Skin of body (tissue), 2 donors: ENCODE results near the gene ARHGAP40. TPM values are rescaled to one million over a fixed set of nuclear protein-coding genes. Genes with fewer than 3 reads are reported as not detected.

Experiments
- DNase-seq: peaks from one replicate; lab custom pipeline; 2025; lab: John Stamatoyannopoulos, UW
- total RNA-seq: library from RNA; depleted of rRNA; stranded (reverse); fragments of >200 nt; gene quantifications from one replicate; pipeline ENCODE4 v1.2.3, GENCODE V29; 2014

ARHGAP40 gene
- total RNA-seq, 1 donor from 2014 or later: 3.5 TPM

DNA sequence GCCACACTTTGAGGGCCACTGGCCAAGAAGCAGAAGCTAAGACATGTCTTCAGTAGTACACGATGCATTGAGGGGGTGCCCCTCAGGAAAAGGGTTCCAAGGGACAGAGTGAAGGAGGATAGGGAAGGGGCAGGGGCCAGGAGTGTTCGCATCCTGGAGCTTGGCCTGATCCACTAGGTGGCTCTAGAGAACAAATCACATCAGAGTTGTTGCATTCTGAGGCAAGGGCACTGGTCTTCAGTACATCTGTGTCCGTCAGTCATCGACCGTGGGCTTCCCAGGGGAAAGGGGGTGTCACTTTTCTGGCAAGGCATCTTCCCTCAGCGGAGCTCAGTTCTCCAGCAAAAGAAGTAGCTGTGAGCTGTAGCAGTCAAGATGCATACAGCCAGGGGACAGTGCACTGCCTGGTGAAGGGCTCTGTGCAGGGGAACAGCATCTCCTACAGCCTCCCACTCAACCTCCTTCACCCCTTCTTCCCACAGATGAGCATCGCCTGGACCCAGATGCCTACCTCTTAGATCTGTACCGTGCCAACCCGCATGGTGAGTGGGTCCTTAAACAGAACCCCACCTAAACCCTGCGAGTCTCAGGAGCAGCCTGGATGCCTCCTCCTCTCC, 47.8 kb downstream of the ARHGAP40 start:
- no peak for DNase-seq

DNA sequence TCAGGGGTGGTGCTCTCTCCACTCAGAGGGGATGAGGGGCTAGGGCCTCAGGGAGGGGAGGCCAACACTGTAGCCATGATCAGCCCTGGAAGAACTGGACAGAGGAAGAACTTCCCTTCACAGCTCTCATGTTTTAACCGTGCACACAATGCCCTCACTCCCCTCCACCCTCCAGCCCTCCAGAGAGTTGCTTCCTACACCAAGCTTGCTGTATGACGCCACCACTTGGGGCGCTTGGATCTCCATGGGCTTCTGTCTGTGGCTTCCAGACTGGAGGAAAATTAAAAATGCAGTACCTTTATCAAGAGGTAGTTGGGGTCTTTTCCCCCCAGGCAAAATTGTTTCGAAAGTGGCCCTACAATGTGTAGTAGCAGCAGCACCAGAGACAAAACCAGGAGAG, 48.4 kb downstream of the ARHGAP40 start:
- DNase-seq: no peak

DNA sequence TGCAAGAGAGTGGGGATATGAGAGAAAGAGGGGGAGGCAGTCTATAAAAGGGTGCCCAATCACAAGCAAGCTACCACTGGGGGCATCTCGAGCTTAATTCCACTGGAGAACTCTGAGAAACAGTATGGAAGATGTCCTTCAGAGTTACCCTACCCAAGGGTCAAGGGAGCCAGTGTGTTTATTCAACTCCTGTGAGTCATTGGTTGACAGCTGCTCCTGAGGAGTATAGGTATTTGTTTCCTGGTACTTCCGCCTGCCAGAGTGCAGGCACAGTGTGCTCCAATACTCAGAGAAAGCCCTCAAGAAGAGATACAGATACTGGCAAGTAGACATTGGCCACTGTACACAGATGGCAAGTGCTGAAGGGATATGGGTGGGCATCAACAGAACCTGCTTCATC, 49.5 kb downstream of the ARHGAP40 start:
- no peak for DNase-seq

DNA sequence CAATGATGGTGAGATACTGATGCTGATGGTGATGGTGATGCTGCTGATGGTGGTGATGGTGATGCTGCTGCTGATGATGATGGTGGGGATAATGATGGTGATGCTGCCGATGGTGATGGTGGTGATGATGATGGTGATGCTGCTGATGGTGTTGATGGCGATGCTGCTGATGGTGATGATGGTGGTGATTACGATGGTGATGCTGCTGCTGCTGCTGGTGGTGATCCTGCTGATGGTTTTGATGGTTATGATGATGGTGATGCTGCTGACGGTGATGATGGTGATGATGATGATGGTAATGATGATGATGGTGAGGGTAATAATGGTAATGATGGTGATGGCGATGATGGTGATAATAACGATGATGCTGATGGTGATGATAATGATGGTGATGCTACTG, 50.0 kb downstream of the ARHGAP40 start:
- DNase-seq: no peak

DNA sequence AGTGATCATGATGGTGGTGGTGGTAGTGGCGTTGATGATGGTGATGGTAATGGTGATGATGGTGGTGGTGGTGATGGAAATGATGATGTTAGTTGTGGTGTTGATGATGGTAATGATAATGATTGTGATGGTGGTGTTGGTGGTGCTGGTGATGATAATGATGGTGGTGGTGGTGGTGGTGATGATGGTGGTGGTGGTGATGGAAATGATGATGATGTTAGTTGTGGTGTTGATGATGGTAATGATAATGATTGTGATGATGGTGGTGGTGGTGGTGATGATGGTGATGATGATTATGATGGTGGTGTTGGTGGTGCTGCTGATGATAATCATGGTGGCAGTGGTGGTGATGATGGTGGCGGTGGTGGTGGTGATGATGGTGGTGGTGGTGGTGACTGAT, 51.4 kb downstream of the ARHGAP40 start:
- DNase-seq: no peak

DNA sequence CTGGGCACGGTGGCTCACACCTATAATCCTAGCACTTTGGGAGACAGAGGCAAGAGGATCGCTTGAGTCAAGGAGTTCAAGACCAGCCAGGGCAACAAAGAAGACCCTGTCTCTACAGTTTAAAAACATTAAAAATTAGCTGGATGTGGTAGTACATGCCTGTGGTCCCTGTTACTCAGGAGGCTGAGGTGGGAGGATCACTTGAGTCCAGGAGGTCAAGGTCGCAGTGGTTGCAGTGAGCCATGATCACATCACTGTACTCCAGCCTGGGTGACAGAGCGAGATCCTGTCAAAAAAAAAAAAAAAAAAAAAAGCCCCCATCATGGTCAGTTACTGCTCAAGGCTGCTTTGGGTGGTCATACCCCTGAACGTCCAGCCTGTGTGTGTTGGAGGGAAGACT, 55.8 kb downstream of the ARHGAP40 start:
- DNase-seq: no peak

DNA sequence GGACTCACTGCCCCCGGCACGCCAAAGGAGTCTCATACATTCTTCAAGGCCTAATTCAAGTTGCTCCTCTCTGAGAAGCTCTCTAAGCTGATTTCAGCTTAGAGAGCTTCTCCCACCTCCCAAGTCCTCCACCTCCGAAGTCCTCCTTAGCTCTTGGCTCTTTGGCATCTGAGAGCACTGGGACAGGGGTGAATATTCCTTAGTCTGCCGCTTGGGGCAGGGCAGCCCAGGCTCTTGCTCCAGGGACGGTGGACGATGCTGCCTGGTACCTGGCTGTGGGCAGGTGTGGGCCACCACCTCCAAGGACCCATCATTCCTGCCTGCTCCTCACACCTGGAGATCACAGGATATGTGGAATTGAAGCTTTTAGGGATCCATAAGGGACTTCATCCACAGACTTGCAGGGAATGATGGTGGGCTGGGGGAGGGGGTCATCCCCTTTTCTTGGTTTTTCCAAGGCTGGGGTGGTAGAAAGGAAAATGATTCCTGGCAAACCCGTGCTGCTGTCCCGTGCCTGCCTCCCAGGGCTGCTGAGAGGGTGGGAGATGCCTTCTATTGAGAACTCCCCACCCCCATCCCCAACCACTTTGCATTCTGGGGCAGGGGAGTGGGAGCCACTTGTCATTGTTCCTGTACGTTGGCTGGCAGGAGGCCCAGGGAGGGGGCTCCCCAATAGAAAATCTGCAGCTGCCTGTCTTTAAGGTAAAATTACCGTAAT, 57.4 kb downstream of the ARHGAP40 start:
- DNase-seq: no peak

DNA sequence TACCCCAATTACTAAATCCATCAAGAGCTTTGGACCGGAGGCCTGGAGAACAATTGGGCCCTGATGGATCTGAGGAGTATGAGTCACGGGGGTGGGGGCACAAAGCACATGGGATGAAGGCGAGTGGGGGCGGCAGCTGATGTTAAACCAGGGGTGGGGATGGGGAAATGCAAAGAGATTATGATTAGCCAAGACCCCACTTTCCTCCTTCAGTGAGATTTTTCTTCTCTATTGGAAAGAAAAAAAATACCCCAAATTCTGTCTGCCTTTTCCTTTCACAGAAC, 57.9 kb downstream of the ARHGAP40 start:
- no peak for DNase-seq

DNA sequence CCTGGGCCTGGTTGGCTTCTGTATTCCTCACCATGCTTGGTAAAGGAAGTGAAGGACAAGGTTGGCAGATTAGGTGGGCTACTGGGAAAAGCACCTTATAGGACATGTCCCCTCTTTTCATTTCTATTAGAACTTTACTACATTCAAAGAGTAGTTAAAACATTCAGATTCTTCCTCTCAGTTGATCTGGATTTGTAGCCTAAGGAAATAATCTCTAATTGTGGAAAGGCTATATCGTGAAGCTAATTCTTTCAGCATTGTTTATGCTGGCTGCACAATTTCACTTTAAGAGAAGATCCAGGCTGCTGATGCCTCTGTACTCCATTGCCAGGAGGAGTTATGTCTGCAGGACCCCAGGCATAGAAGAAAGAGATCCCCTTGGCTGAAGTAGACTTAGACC, 58.8 kb downstream of the ARHGAP40 start:
- DNase-seq: no peak

DNA sequence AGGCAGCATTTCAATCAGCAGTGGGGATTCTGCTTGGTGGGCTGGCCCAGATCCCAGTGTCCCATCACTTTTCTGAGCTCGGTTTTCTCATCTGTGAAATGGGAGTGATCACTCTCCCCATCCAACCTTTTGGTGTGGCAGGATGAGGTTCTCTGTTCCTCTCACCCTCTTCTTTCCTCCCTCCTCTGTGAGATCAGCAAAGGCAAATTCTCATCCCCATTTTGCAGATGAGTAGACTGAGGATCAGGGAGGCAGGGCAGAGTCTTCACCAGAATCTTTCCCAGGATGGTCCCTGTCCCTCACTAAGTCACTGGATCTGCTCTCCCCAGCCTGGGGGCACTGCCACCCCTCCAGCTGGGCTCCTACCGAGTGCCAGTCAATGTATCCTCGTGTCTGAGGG, 62.1 kb downstream of the ARHGAP40 start:
- DNase-seq: no peak

DNA sequence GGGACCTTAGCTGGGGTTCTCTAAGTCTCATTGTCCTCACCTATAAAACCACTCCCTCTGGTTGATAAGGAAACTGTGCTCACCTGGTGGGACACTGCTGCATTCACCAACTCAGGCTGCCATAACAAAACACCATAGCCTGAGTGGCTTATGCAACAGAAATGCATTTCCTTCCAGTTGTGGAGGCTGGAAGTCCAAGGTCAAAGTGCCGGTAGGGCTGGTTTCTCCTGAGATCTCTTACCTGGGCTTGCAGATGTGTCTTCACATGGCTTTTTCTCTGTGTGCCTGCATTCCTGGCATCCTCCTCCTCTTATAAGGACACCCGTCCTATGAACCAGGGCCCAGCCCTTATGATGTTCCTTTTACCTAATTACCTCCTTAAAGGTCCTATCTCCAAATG, 62.7 kb downstream of the ARHGAP40 start:
- no peak for DNase-seq

DNA sequence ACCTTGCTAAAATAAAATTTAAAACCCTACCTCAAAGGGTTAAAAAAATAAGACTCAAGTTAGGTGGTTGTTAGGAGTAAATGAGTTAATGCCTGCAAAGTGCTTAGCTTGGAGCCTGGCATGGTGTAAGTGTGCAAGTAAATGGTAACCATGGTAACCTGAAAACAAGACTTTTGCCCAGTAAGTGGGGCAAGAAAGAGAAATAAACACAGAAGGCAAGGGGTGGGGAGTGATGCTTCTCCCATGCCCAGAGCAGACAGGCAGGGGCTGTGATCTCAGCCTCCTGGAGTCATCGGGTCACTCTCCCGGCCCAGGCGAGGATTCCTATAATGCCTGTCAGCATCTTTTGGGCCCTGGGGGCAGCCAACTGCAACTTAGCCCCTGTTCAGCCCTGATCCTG, 63.5 kb downstream of the ARHGAP40 start:
- no peak for DNase-seq

DNA sequence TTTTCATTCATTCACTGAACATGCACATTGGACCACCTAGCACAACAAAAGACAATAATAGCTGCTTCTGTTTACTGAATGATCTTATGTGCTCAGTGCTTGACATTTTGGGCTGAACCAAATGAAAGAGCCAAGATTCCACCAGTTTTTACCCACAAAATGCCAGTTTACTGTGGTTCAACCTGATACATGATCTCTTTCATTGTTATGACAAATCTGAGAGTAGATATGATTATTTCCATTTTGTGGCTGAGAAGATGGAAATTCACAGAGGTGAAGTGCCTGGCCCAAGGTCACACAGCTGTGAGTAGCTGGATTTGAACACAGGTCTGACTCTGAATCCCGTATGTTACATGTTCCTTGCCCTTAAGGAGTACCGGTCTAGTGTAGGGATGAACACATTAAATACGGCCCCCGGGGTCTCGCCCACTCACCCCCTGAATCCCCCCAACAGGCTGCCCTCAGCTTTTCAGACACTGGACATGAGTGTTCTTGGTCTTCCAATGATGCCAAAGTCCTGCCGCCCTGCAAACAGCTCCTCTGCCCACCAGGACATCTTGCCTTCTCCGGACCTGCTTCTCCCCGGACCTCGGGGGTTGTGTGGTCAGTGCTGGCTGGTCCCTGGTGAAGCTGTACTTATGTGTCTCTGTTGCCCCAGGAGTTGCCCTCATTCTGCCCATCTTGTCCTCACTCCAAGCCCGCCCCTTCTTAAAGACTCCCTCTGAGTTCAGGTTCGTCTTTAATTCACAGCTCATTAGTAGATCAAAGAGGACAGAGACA, 64.1 kb downstream of the ARHGAP40 start:
- no peak for DNase-seq

DNA sequence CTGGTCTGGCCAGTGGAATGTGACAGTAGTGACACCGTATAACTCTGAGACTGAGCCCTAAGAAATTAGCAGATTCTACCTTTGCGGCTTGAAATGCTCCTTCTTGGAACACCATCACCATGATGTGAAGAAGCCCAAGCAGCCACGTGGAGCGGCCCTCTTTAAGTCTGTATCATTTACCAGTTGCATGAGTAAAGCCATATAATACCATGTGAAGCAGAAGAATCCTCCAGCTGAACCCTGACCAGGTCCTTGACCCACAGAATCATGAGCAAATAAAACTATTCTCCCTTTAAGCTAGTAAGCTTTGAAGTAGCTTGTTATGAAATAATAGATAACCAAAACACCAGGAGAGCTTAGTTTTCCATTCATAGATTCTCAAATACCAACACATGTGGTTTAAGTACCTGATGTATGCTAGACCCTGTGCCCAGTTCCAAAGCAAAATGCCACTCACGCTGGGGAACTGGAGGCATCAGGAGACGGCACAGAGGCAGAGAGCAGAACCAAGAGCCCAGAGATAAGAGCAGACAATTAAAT, 65.9 kb downstream of the ARHGAP40 start:
- DNase-seq: no peak

DNA sequence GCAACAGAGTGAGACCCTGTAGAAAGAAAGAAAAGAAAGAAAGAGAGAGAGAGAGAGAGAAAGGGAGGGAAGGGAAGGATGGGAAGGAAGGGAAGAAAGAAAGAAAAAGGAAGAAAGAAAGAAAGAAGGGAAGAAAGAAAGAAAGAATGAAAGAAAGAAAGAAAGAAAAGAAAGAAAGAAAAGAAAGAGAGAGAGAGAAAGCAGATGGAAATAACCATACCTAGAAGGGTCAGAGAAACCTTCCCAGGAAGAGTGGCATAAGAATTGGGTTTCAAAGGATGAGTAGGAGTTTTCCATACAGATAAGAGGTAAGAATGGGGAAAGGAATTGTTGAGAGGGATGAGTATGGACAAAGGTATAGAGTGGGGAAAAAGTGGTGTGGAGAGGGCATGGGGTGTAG, 68.1 kb downstream of the ARHGAP40 start:
- DNase-seq: no peak

DNA sequence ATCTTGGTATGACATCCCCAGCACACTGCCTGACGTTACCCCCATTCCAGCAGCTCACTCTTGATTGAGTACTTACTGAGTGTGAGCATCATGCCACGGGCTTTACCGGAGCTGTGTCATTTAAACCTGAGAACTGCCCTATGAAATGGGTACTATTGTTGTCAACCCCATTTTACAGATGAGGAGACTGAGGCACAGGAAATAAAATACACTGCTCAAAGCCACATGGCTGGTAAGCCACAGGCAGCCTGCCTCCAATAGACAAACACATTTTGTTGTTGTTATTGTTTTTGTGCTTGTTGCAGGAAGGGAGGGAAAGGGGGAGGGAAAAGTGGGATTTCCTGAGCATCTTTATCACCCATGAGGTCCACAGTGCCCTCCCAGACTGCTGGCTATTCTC, 69.2 kb downstream of the ARHGAP40 start:
- DNase-seq: no peak

DNA sequence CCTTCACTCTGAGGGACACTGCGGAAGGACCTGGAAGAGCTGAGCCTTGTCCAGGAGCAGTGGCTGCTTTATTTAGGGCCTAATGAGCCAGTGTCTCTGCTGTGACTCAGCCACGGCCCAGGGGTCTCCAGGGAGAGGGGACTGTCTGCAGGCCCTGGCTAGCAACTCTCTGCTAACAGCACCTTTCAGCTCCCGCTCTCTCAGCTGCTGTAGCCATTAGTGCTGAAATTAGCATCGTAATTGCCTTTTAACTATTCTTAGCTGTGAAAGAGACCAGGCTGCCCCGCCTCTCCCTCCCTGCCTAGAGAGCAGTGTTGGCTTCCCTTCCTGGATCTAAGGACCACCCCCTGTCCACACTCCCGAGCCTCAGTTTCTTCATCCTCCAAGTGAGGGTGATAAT, 69.6 kb downstream of the ARHGAP40 start:
- DNase-seq: no peak

DNA sequence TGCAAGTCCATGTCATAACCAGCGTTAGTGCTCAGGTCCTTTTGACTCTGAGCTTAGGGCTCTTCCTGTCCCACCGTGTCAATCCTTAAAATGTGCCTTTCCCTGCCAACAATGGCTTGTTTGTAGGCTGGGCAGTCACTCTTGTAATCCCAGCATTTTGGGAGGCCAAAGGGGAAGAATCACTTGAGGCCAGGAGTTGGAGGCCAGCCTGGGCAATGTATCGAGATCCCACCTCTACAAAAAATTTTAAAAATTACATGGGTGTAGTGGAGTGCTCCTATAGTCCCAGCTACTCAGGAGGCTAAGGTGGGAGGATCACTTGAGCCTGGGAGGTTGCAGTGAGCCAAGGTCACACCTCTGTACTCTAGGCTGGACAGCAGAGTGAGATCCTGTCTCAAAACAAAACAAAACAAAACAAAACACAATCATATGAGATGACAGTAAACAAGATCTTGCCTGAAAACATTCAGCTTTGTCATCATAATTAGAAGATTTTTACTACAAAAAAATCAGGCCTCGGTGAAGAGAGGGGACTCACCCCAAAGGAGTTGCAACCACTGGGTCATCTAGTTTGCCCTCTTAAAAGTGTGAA, 70.2 kb downstream of the ARHGAP40 start:
- no peak for DNase-seq

DNA sequence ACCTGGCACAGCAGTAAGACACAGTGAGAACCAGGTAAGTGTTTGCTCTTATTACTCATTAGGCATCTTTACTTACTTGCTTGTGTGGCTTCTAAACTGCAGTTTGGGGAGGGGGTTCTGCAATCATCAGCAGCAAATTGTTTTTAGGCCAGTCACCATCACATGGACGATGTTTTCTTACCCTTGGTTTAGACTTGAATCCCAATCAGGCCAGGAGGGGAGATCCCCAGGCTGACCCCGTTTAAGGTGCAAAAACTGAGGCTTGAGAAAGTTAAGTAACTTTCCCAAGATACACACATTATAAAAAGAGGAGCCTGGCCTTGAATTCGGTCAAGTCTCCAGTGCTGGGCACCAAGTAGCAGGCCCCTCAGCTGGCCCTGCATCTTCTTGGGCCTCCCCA, 70.9 kb downstream of the ARHGAP40 start:
- no peak for DNase-seq

DNA sequence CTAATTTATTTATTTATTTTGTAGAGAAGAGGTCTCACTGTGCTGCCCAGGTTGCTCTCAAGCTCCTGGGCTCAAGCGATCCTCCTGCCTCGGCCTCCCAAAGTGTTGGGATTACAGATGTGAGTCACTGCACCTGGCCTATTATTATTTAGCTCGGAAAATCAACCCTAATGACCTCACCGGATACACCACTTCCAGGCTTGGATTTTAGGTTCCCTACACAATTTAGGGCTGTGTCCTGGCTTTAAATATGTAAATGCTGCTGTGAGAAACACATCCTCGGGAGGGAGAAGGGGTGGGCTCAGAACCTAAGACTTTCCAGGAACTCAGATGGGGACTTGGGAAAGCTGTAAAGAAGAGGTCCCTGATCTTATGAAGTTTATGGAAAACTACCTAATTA, 71.7 kb downstream of the ARHGAP40 start:
- no peak for DNase-seq

DNA sequence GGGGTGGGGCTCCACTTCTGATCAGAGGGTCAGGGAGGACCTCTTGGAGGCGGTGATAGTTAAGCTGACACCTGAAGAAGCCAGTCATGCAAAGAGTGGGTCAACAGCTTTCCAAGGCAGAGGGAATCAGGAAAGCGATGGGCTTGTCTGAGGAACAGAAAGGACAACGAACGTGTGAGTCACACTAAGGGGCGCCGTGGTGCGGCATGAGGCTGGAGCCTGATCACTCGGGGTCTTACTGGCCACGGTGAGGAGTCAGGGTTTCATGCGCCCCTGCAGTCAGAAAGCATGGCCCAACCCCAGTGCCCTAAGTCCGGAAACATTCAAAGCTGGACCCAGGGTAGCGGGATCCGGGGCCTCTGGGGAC, 72.1 kb downstream of the ARHGAP40 start:
- DNase-seq: no peak

DNA sequence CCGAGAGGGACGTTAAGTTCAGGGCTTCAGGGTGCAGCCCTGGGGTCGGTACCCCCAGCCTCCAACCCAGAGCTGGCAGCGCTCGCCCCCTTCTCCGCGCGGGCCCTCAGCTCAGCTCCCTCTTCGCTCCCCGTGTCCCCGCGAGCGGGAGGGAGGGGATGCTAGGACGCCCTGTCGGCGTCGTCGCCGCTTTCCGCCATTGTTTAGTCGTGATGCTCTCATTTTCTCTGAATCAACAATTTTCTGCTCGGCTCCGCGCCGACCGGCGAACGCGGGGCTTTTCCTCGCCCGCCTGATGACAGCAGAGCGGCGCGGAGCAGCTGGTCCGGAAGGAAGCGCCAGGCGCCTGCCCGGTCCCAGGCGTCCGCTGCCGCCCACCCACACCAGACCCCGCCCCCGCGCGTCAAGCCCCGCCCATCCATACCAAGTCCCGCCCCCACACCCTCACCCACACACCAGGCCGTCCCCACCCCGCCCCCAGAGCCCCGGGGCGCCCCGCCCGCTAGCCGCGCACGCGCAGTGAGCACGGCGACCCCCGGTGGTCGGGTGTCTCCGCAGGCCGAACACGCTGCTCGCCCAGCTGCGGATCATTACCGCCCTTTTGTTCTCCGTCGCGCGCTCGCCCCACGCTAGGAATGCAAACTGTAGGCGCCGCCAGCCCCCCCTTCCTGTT, 72.6 kb downstream of the ARHGAP40 start:
- DNase-seq: peak; percentile 20
